Mesenchymal stem cell (in vitro differentiated cells and primary cell): ENCODE data around the gene DPCD.

Source experiments
- DNase-seq: peaks from one replicate; pipeline ENCODE4 v3.0.0-alpha.2; 2013
- H2AFZ ChIP-seq: one replicate; pipeline ENCODE4 v1.6.1; 2013; ENCODE audit warnings: low read depth, mild to moderate bottlenecking, control low read depth, inconsistent platforms, low read length, moderate library complexity
- H2AK5ac ChIP-seq: 2 replicates; pipeline ENCODE4 v1.6.1; 2013; ENCODE audit warnings: low read length, moderate library complexity, mild to moderate bottlenecking, inconsistent platforms; ENCODE audit not compliant: severe bottlenecking
- H2BK120ac ChIP-seq: one replicate; pipeline ENCODE4 v1.6.1; 2013; ENCODE audit warnings: low read depth, mild to moderate bottlenecking, inconsistent platforms, low read length, moderate library complexity
- H2BK12ac ChIP-seq, 2 experiments: one replicate each; pipeline ENCODE4 v1.6.1; 2013; ENCODE audit warnings: inconsistent platforms in 2 of 2, low read length in 2 of 2, mild to moderate bottlenecking in 2 of 2, moderate library complexity in 2 of 2, control low read depth in 1 of 2
- H2BK15ac ChIP-seq: one replicate; pipeline ENCODE4 v1.6.1; 2013; ENCODE audit warnings: mild to moderate bottlenecking, low read depth, inconsistent platforms; ENCODE audit not compliant: poor library complexity, severe bottlenecking
- H2BK5ac ChIP-seq: 2 replicates; pipeline ENCODE4 v1.6.1; 2013; ENCODE audit warnings: low read depth, mild to moderate bottlenecking, low read length, control low read depth, inconsistent platforms; ENCODE audit not compliant: poor library complexity, severe bottlenecking
- H3K14ac ChIP-seq, 2 experiments: one replicate each; pipeline ENCODE4 v1.6.1; 2013; ENCODE audit warnings: inconsistent platforms in 2 of 2, low read length in 2 of 2, control low read depth in 1 of 2, mild to moderate bottlenecking in 1 of 2, moderate library complexity in 1 of 2
- H3K18ac ChIP-seq, 2 experiments: one replicate each; pipeline ENCODE4 v1.6.1; 2013; ENCODE audit warnings: inconsistent platforms in 2 of 2, low read length in 2 of 2, control low read depth in 1 of 2, low read depth in 1 of 2, mild to moderate bottlenecking in 1 of 2
- H3K23ac ChIP-seq, 2 experiments: one replicate each; pipeline ENCODE4 v1.6.1; 2013; ENCODE audit warnings: inconsistent platforms in 2 of 2, low read length in 2 of 2, mild to moderate bottlenecking in 2 of 2, moderate library complexity in 2 of 2, control low read depth in 1 of 2
- H3K27ac ChIP-seq: 2 replicates; pipeline ENCODE4 v1.5.1; 2013; ENCODE audit warnings: mild to moderate bottlenecking, moderate library complexity, low read length, control low read depth, inconsistent platforms; ENCODE audit not compliant: poor library complexity, severe bottlenecking
- H3K27me3 ChIP-seq, 2 experiments: 2 replicates each; pipeline versions ENCODE4 v1.6.1 to v1.7.0; 2013; ENCODE audit warnings: low read length in 2 of 2, mild to moderate bottlenecking in 2 of 2, moderate library complexity in 2 of 2, control low read depth in 1 of 2, inconsistent platforms in 1 of 2; ENCODE audit not compliant: control insufficient read depth in 1 of 2, insufficient read depth in 1 of 2
- H3K36me3 ChIP-seq, 2 experiments: 2 replicates each; pipeline versions ENCODE4 v1.6.1 to v1.7.0; 2013; ENCODE audit warnings: low read length in 2 of 2, control low read depth in 1 of 2, inconsistent platforms in 1 of 2, low read depth in 1 of 2, mild to moderate bottlenecking in 1 of 2; ENCODE audit not compliant: insufficient read depth in 2 of 2, control insufficient read depth in 1 of 2
- H3K4ac ChIP-seq, 2 experiments: one replicate each; pipeline ENCODE4 v1.6.1; 2013; ENCODE audit warnings: inconsistent platforms in 2 of 2, low read length in 2 of 2, mild to moderate bottlenecking in 2 of 2, moderate library complexity in 2 of 2, control low read depth in 1 of 2, low read depth in 1 of 2
- H3K4me1 ChIP-seq: 2 replicates; pipeline ENCODE4 v1.6.1; 2013; ENCODE audit warnings: low read depth, low read length, control low read depth; ENCODE audit not compliant: control insufficient read depth, insufficient read depth
- H3K4me2 ChIP-seq: 2 replicates; pipeline ENCODE4 v1.6.1; 2013; ENCODE audit warnings: low read length, mild to moderate bottlenecking, inconsistent platforms; ENCODE audit not compliant: poor library complexity, severe bottlenecking
- H3K4me3 ChIP-seq, 2 experiments: 2 replicates each; pipeline versions ENCODE4 v1.5.1 to v1.7.0; 2013; ENCODE audit warnings: low read length in 2 of 2, mild to moderate bottlenecking in 2 of 2, control low read depth in 1 of 2, low read depth in 1 of 2; ENCODE audit not compliant: insufficient read depth in 1 of 2
- H3K79me1 ChIP-seq: replicated peaks from 2 replicates; pipeline ENCODE4 v1.6.1; 2013; ENCODE audit warnings: mild to moderate bottlenecking, control low read depth, low read length, inconsistent platforms; ENCODE audit not compliant: poor library complexity, severe bottlenecking
- H3K9ac ChIP-seq: 2 replicates; pipeline ENCODE4 v1.7.0; 2013; ENCODE audit warnings: mild to moderate bottlenecking, low read length, moderate library complexity
- H3K9me3 ChIP-seq: 2 replicates; pipeline ENCODE4 v1.7.0; 2013; ENCODE audit warnings: mild to moderate bottlenecking, low read length; ENCODE audit not compliant: control insufficient read depth
- H4K8ac ChIP-seq: one replicate; pipeline ENCODE4 v1.6.1; 2013; ENCODE audit warnings: inconsistent platforms, mild to moderate bottlenecking, low read length, moderate library complexity
- H4K91ac ChIP-seq: one replicate; pipeline ENCODE4 v1.6.1; 2013; ENCODE audit warnings: mild to moderate bottlenecking, low read length, inconsistent platforms
- WGBS: methylation state at CpG from one replicate; pipeline ENCODE4 v1.1.7; 2013; ENCODE audit warnings: mixed read lengths; 5-methylcytosine and 5-hydroxymethylcytosine counted together

DPCD gene

DNA sequence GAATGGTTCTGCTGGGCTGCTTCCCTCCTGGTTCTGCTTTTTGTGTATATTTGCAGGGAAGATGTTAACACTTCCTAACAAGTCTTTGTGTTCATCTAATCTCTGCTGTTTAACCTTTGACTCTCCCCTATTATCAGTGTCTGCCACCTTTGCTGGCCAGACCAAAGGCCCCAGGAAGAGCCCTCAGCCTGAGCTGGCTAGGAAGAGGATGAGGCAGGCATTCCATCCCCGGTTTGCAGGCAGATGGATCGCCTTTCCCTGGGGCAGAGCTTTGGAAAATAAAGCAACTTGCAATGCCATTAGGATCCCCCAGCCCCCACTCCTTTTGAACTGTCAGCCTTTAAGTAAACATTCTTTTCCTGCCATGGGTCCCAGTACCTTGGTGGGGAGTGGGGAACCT lies 19.0 kb downstream of the DPCD start:
- Histone ChIP-seq H3K4me2 (no peak overlapping the region), H3K4me3 (no peak overlapping the region), H3K27me3 (no peaks in the 10 kb centered on the region), H3K4ac (no peak overlapping the region), H2AK5ac (no peak overlapping the region), H3K4me1 (peaks cover 9% of the 10 kb centered on the region), H3K23ac (no peak overlapping the region), H3K36me3 (peaks cover 60 to 79% of the 10 kb centered on the region in 2 experiments), H4K8ac (no peak overlapping the region), H2BK5ac (no peak overlapping the region), H3K9me3 (no peaks in the 10 kb centered on the region), H4K91ac (no peak overlapping the region), H2AFZ (no peak overlapping the region), H3K9ac (no peak overlapping the region), H2BK12ac (no peak overlapping the region), H3K27ac (no peak overlapping the region), H3K79me1 (peaks cover 5% of the 10 kb centered on the region), H2BK120ac (no peak overlapping the region), H3K18ac (no peak overlapping the region), H2BK15ac (no peak overlapping the region), H3K14ac (no peak overlapping the region)
- no peak for DNase-seq
- WGBS, result 0% methylated on average over 2 of the region's 2 CpGs

DNA sequence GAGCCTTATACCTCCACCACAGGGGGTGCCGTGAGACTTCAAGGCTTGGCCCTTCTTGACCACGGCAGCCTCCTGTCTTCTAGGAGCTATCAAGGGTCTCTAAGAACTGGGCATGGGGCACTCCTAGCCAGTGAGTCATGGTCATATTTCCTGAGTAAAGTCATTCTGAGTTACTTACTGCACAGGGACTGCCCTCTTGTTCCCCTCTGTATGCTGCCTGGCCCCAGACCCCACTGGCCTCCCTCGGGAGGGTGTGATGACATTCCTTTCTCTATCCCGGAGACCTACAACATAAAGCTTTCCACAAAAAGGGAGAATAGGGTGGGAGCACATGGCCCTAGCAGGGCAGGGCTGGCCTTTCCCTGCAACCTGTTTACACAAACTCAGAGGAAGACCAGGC lies 21.4 kb downstream of the DPCD start:
- Histone ChIP-seq H3K9me3 (no peaks in the 10 kb centered on the region), H2BK5ac (no peak overlapping the region), H4K8ac (no peak overlapping the region), H3K27ac (no peak overlapping the region), H2BK120ac (no peak overlapping the region), H3K9ac (no peak overlapping the region), H3K36me3 (peaks cover 65 to 75% of the 10 kb centered on the region in 2 experiments), H2BK15ac (no peak overlapping the region), H3K23ac (no peak overlapping the region), H3K4me3 (no peak overlapping the region), H3K4me1 (peaks cover 9% of the 10 kb centered on the region), H2AFZ (no peak overlapping the region), H3K79me1 (peaks cover 11% of the 10 kb centered on the region), H2BK12ac (no peak overlapping the region), H2AK5ac (no peak overlapping the region), H3K18ac (no peak overlapping the region), H3K4ac (no peak overlapping the region), H3K27me3 (no peaks in the 10 kb centered on the region), H3K14ac (no peak overlapping the region), H3K4me2 (no peak overlapping the region), H4K91ac (no peak overlapping the region)
- WGBS, result 25% methylated on average over 3 of the region's 4 CpGs
- peak; percentile 51 for DNase-seq

DNA sequence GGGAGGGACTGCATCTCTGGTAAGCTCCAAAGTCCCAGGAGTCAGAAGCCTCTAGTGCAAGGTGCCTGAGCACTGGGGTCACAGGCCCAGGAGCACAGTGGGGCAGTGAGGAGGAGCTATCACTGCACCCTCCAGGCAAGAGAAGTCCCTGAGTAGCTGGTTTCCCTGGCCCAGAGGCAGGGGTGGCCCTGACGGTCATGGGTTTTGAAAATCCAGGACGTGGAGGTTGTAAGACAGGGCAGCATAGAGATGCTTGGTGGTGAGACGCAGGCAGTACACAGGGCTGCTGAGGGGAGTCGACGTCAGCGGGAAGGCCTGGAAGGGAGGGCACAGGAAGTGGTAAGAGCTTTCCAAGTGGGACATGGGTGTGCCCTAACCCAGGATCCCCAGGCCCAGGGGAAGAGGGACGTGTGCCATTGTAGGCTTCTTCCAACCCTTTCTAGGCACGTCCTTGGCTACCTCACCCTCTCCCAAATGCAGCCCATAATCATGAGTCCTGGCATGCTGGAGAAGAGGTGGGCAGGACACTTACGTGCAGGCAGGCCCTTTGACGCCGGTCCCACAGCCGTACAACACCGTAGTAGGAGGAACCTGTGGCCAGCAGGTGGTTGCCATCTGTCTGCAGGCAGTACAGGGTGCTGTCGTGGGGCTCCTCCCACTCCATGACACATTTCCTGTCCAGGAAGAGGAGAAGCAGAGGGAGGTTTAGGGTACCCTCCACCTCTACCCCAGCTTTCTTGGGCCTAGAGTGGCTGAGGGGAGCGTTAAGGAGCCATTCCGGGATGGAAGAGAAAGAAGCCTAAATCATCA lies 23.2 kb downstream of the DPCD start:
- H3K27ac ChIP-seq, result no peak overlapping the region
- no peaks in the 10 kb centered on the region for H3K27me3 ChIP-seq
- no peaks in the 10 kb centered on the region for H3K9me3 ChIP-seq
- H3K79me1 ChIP-seq, result peaks cover 12% of the 10 kb centered on the region
- no peak overlapping the region for H3K14ac ChIP-seq
- no peak overlapping the region for H3K4me3 ChIP-seq
- H3K4me1 ChIP-seq, result peaks cover 17% of the 10 kb centered on the region
- H2AK5ac ChIP-seq, result no peak overlapping the region
- no peak overlapping the region for H3K18ac ChIP-seq
- H4K91ac ChIP-seq, result no peak overlapping the region
- H2BK15ac ChIP-seq, result no peak overlapping the region
- no peak overlapping the region for H3K23ac ChIP-seq
- H4K8ac ChIP-seq, result no peak overlapping the region
- no peak overlapping the region for H2BK5ac ChIP-seq
- H2BK12ac ChIP-seq, result no peak overlapping the region
- peak; percentile 27 for DNase-seq
- no peak overlapping the region for H2BK120ac ChIP-seq
- peaks cover 62 to 63% of the 10 kb centered on the region in 2 experiments for H3K36me3 ChIP-seq
- H2AFZ ChIP-seq, result no peak overlapping the region
- H3K9ac ChIP-seq, result no peak overlapping the region
- no peak overlapping the region for H3K4ac ChIP-seq
- WGBS, result 87% methylated on average over 15 of the region's 16 CpGs
- H3K4me2 ChIP-seq, result no peak overlapping the region

GRCh38 chr10:101612086-101612485 lies 24.0 kb downstream of the DPCD start:
- Histone ChIP-seq H3K14ac (no peak overlapping the region), H3K36me3 (peaks cover 58 to 63% of the 10 kb centered on the region in 2 experiments), H2BK12ac (no peak overlapping the region), H2AFZ (no peak overlapping the region), H2AK5ac (no peak overlapping the region), H3K9me3 (no peaks in the 10 kb centered on the region), H3K4me3 (no peak overlapping the region), H2BK120ac (no peak overlapping the region), H3K23ac (no peak overlapping the region), H3K18ac (no peak overlapping the region), H2BK15ac (no peak overlapping the region), H2BK5ac (no peak overlapping the region), H3K4me1 (peaks cover 17% of the 10 kb centered on the region), H3K4me2 (no peak overlapping the region), H3K27ac (no peak overlapping the region), H3K27me3 (no peaks in the 10 kb centered on the region), H3K4ac (no peak overlapping the region), H4K91ac (no peak overlapping the region), H3K9ac (no peak overlapping the region), H4K8ac (no peak overlapping the region), H3K79me1 (peaks cover 10% of the 10 kb centered on the region)
- no peak for DNase-seq
- WGBS, result 94% methylated on average over 6 of the region's 6 CpGs
